ENCODE results near the gene JAM2.
"Not testable (repeated sequence)": the region's sequence is repeated elsewhere in the genome, so short reads cannot be mapped to it uniquely, and the experiment has no call there.

The JAM2 gene

GRCh38 chr21:25710550-25710949, 71.5 kb downstream of the JAM2 start:
- no peak overlapping the region for H3K4me3 ChIP-seq (replicated peaks; ENCODE audit: low read depth, low read length)
- no peaks in the 10 kb centered on the region for H3K27me3 ChIP-seq (replicated peaks; ENCODE audit: control insufficient read depth, insufficient read depth, low read length)
- TF ChIP-seq CTCF (IDR thresholded peaks at IDR 0.05; ENCODE audit: insufficient read depth, low read length, poor library complexity, severe bottlenecking): no peak
- no peak for DNase-seq (ENCODE audit: extremely low read depth, insufficient read length)
- no peaks in the 10 kb centered on the region for H3K36me3 ChIP-seq (ENCODE audit: control insufficient read depth, insufficient read depth, low read length)

GRCh38 chr21:25714066-25714465, 75.0 kb downstream of the JAM2 start:
- H3K27me3 ChIP-seq (replicated peaks; ENCODE audit: control insufficient read depth, insufficient read depth, low read length); DNase-seq (ENCODE audit: extremely low read depth, insufficient read length); H3K36me3 ChIP-seq (ENCODE audit: control insufficient read depth, insufficient read depth, low read length); H3K4me3 ChIP-seq (replicated peaks; ENCODE audit: low read depth, low read length): not testable (repeated sequence)

GRCh38 chr21:25717491-25718147, 78.6 kb downstream of the JAM2 start:
- H3K36me3 ChIP-seq (ENCODE audit: control insufficient read depth, insufficient read depth, low read length): peaks cover 6% of the 10 kb centered on the region; the same call in 1 of the 2 replicates
- no peaks in the 10 kb centered on the region for H3K27me3 ChIP-seq (replicated peaks; ENCODE audit: control insufficient read depth, insufficient read depth, low read length)
- no peak for DNase-seq (ENCODE audit: extremely low read depth, insufficient read length)
- no peak for TF ChIP-seq CTCF (IDR thresholded peaks at IDR 0.05; ENCODE audit: insufficient read depth, low read length, poor library complexity, severe bottlenecking)
- no peak overlapping the region for H3K4me3 ChIP-seq (replicated peaks; ENCODE audit: low read depth, low read length)

GRCh38 chr21:25721987-25722386, 82.9 kb downstream of the JAM2 start:
- Histone ChIP-seq H3K4me3 (replicated peaks; ENCODE audit: low read depth, low read length) (no peak overlapping the region), H3K27me3 (replicated peaks; ENCODE audit: control insufficient read depth, insufficient read depth, low read length) (no peaks in the 10 kb centered on the region), H3K36me3 (ENCODE audit: control insufficient read depth, insufficient read depth, low read length) (peaks cover 8% of the 10 kb centered on the region)
- no peak for TF ChIP-seq CTCF (IDR thresholded peaks at IDR 0.05; ENCODE audit: insufficient read depth, low read length, poor library complexity, severe bottlenecking)
- no peak for DNase-seq (ENCODE audit: extremely low read depth, insufficient read length)

GRCh38 chr21:25722631-25723030, 83.6 kb downstream of the JAM2 start:
- no peak for TF ChIP-seq CTCF (IDR thresholded peaks at IDR 0.05; ENCODE audit: insufficient read depth, low read length, poor library complexity, severe bottlenecking)
- Histone ChIP-seq H3K36me3 (ENCODE audit: control insufficient read depth, insufficient read depth, low read length) (peaks cover 8% of the 10 kb centered on the region), H3K4me3 (replicated peaks; ENCODE audit: low read depth, low read length) (no peak overlapping the region), H3K27me3 (replicated peaks; ENCODE audit: control insufficient read depth, insufficient read depth, low read length) (no peaks in the 10 kb centered on the region)
- no peak for DNase-seq (ENCODE audit: extremely low read depth, insufficient read length)

GRCh38 chr21:25732091-25732760, 93.2 kb downstream of the JAM2 start:
- no peak for DNase-seq (ENCODE audit: extremely low read depth, insufficient read length)
- peaks cover 8% of the 10 kb centered on the region for H3K36me3 ChIP-seq (ENCODE audit: control insufficient read depth, insufficient read depth, low read length)
- no peak for TF ChIP-seq CTCF (IDR thresholded peaks at IDR 0.05; ENCODE audit: insufficient read depth, low read length, poor library complexity, severe bottlenecking)
- no peaks in the 10 kb centered on the region for H3K27me3 ChIP-seq (replicated peaks; ENCODE audit: control insufficient read depth, insufficient read depth, low read length)
- no peak overlapping the region for H3K4me3 ChIP-seq (replicated peaks; ENCODE audit: low read depth, low read length)

Data from GM06990 (cell line).